ENCODE results near the gene IRX3. TPM values are rescaled to one million over a fixed set of nuclear protein-coding genes. Genes with fewer than 3 reads are reported as not detected.

IRX3 gene
- 0.25 and 0.32 TPM in 2 replicates for total RNA-seq

DNA sequence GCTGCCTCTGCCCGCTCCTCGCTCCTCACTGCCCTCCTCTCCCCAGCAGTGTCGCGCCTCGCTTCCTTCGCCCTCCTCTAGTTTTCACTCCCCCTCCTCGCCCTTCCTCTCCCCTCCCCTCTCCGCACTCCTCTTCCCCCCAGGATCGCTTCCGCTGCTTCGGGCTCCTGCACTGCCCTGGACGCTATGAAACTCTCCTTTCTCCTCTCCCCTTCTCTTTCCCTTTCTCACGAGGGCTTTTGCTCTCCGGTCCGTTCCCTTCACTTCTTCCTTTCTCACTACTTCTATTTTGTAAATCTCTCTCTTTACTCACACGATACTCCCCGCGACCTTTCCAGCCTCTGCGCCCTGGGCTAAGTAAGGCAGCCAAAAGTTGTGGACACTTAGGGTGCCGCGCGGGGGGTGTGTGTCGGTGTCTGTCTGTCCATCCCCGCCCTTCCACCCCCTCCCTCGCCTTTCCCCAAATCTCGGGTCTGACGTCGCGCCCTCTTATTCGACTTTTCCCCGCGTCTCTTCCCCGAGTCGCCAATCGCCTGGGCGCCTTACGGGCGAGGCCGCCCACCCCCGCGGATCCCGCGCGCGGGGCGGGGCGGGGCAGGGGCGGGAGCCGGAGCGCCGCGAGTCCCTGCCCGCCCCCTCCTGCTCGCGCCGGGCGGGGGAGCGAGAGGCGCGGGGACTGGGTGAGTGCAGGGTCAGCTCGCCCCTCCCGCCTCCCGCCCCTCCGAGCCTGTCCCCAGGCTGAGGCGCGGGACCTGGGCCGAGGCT lies at the start of gene IRX3:
Gene IRX3, minus strand, starts transcription at position 422 of the 765 bp plus-strand sequence. CDS start 737 bp downstream, outside the sequence.

Measured in bladder microvascular endothelial cell (primary cell).